Measurements from ENCODE around the gene BSN.
"Not testable (repeated sequence)": the region's sequence is repeated elsewhere in the genome, so short reads cannot be mapped to it uniquely, and the experiment has no call there.

Gene BSN

GRCh38 chr3:49695350-49696015 is 141.2 kb downstream of the BSN start:
- DNase-seq (ENCODE audit: low read depth, low spot score), result not testable (repeated sequence)

DNA sequence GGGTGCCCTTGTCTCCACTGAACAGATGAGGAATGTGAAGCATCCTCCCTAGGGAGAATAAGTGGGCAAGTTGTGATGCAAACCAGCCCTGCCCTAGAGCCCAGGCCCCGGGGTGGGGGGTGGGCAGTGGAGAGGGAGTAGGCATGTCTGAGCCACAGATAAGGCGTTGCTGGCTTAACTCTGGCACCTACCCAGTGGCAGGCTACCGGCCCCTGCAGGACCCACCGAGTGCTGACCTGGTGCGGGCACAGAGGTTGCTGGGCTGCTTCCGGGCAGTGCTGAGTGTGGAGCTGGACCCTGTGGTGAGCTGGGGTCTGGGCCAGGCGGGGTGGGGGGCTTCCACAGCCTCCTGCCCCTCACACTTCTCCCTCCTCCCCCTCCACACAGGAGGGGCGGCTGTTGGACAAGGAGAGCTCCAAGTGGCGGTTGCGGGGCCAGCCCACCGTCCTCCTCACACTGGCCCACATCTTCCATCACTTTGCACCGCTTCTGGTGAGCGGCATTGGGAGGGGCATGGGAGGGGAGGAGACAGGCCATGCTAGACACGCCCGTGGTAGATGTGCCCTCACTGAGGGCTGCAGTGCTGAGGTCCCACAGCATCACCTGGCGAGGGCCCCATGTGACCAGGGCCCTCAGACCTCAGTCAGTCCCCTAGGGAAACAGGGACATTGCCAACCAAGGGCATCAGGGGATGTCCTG is 145.2 kb downstream of the BSN start:
- DNase-seq (ENCODE audit: low read depth, low spot score), result no peak

DNA sequence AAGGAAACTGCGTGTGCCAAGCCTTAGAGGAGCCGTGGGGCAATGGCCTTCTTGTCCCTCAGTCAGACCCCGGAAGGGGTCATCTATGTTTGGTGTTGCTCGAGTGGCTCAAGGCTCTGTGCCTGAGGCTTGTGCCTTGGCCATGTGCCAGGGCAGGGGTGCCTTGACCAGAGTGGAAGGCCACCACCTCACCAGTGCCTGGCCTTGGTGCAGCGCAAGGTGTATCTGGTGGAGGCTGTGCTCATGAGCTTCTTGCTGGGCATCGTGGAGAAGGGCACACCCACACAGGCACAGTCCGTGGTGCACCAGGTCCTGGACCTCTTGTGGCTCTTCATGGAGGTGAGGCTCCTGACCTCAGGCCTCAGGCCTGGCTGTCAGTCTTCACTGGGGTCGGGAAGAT is 145.7 kb downstream of the BSN start:
- DNase-seq (ENCODE audit: low read depth, low spot score), result no peak

- no peak for DNase-seq (ENCODE audit: low read depth, low spot score)
Observed at GRCh38 chr3:49700453-49701128, 146.3 kb downstream of the BSN start.

DNA sequence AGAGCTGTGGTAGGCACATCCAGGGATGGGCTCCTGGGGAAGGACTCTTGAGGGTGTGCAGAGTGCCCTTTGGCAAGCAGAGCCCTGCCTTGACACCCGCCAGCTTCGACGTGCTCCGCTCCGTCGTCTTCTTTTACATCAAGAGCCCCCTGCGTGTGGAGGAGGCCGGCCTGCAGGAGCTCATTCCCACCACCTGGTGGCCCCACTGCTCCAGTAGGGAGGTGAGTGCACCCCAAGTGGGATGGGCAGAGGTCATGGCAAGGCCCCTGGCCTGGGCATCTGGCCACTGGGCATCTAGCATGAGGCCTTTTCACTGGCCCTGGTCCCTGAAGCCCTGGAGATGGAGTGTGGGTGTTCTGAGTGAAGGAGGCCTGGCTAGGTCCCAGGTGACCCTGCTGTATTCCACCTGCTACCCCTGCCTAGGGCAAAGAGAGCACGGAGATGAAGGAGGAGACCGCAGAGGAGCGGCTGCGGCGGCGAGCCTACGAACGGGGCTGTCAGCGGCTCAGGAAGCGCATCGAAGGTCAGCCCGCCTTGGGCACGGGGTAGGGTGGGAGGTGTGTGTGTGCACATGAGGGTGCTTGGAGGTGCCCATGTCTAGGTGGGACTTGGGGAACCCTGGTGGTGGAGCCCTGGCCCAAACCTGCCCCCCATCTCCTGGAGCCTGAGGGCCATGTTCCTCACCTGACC is 147.3 kb downstream of the BSN start:
- peak; percentile 41 for DNase-seq (ENCODE audit: low read depth, low spot score)

- no peak for DNase-seq (ENCODE audit: low read depth, low spot score)
Observed at GRCh38 chr3:49702672-49703071, 148.4 kb downstream of the BSN start.

- DNase-seq (ENCODE audit: low read depth, low spot score), result peak; percentile 82
Observed at GRCh38 chr3:49703443-49703927, 149.2 kb downstream of the BSN start.

DNA sequence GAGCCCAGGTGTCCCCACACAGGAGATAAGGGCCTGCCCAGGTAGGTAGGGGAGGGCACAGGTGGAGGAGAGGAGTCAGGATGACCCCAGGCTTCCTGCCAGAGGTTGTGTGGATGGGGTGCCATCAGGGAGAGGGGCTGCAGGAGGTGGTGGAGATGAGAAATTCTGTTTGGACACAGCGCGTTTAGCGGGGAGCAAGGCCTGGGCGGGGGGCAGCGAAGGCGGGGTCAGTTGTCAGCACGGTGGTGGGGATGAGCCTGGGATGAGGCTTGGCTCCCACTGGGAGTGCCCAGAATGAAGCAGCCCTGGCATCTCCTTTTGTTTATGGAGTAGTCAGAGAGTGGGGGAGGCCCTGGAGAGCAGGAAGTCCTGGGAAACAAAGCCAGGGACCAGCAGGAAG is 149.7 kb downstream of the BSN start:
- DNase-seq (ENCODE audit: low read depth, low spot score), result no peak

GRCh38 chr3:49704629-49705028 is 150.4 kb downstream of the BSN start:
- DNase-seq (ENCODE audit: low read depth, low spot score), result no peak

- DNase-seq (ENCODE audit: low read depth, low spot score), result no peak
Observed at GRCh38 chr3:49705390-49705960, 151.2 kb downstream of the BSN start.

- no peak for DNase-seq (ENCODE audit: low read depth, low spot score)
Observed at GRCh38 chr3:49706456-49707112, 152.3 kb downstream of the BSN start.

DNA sequence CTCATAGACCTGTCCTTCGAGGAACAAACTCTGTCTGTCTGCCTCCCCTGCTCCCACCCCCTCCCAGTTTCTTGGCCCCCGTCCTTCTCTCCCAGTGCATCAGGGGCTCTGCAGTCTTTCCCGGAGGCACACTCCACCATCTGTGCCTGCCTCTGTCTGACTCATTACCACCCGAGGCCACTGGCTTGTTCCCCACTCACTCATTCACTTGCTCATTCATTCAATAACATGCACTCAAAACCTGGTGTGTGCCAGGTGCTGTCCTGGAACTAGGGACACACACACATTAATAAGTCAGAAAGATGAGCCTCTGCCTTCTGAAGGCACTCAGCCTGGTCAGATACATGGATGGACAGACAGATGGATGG is 152.8 kb downstream of the BSN start:
- no peak for DNase-seq (ENCODE audit: low read depth, low spot score)

DNA sequence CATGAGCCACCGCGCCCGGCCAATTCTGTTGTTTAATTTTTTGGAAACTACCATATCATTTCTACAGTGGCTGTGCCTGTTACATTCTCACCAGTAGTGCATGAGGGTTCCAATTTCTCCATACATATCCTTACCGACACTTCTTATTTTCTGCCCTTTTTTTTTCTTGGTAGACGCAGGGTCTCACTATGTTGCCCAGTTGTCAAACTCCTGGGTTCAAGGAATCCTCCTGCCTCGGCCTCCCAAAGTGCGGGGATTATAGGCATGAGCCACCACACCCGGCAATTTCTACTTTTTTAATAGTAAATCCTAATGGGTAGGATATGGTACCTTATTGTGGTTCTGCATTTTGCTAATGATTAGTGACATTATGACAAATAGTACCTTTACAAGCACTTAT is 155.6 kb downstream of the BSN start:
- no peak for DNase-seq (ENCODE audit: low read depth, low spot score)

- no peak for DNase-seq (ENCODE audit: low read depth, low spot score)
Observed at GRCh38 chr3:49711489-49711888, 157.2 kb downstream of the BSN start.

DNA sequence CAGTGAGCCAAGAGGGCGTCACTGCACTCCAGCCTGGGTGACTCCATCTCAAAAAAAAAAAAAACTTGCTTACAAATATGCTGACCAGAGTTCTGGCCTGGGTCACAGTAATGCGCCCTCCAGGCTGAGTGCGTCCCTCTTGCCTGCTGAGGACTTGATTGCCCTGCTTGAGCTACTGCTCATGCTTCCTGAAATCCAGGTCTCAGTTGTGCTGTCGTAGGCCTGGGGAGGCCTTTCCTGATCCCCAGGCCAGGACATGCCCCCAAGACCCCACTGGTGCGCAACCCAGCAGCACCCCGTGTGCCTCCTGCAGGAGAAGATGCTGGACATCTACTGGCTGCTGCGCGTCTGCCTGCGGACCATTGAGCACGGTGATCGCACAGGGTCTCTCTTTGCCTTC is 157.9 kb downstream of the BSN start:
- no peak for DNase-seq (ENCODE audit: low read depth, low spot score)

DNA sequence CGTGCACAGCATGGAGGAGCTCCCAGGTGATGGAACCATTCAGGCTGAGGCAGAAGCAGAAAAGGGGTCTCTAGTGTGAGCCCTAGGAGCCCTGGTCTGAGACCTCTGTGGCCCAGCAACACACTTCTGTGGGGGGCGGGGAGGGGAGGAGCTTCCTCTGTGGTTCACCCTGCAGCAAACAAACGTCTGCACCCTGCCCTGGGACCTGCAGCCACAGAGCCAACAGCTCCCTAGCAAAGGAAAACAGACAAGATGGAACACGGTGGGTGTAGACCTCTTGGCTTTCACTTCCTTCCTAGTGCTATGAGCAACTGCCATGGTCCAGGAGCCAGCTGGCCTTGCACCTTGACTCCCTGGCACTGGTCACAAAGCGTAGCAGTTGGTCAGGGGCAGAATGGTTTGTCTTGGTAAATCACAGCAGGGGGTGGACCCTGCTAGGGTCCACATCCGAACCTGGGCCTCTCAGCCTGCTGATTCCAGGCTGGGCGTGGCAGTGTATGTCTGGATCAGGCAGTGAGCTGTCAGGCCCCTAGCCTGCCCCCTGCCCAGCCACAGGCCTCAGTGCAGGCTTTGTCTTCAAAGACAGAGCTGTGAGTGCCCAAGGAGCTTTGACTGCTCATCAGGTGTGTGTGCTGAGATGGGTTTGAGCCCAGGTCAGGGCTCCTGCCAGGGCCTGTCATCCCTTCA is 158.5 kb downstream of the BSN start:
- no peak for DNase-seq (ENCODE audit: low read depth, low spot score)

- no peak for DNase-seq (ENCODE audit: low read depth, low spot score)
Observed at GRCh38 chr3:49713336-49714105, 159.2 kb downstream of the BSN start.

GRCh38 chr3:49714728-49715550 is 160.7 kb downstream of the BSN start:
- DNase-seq (ENCODE audit: low read depth, low spot score), result no peak

GRCh38 chr3:49715611-49716121 is 161.4 kb downstream of the BSN start:
- no peak for DNase-seq (ENCODE audit: low read depth, low spot score)

Data from ELF-1 (cell line).